Activated CD8-positive, alpha-beta memory T cell treated with anti-CD3 and anti-CD28 coated beads, Interleukin-2, amount 10 ng/mL, durations not matched to agents 7 days and 5 days (primary cell): ENCODE data around the gene ANKMY1. TPM values are rescaled to one million over a fixed set of nuclear protein-coding genes. Genes with fewer than 3 reads are reported as not detected.

Source experiments
- ATAC-seq: fragments of 150-1000 bp; cut with Tn5 transposase; one replicate; pipeline ENCODE4 v1.10.0; 2021; ENCODE audit warnings: moderate library complexity
- CTCF ChIA-PET: fragments of 350-600 bp; sonication (Branson Sonifier 250); formaldehyde crosslinking; loops from one replicate; lab custom pipeline; 2021; ENCODE audit warnings: antibody characterized with exemption; lab: Charles Lee
- DNase-seq: peaks from one replicate; pipeline ENCODE4 v3.0.0-alpha.2; 2020
- H3K27ac Mint-ChIP-seq: one replicate; pipeline ENCODE4 v1.8.0; 2021; ENCODE audit warnings: mild to moderate bottlenecking, mixed read lengths
- H3K27me3 Mint-ChIP-seq: one replicate; pipeline ENCODE4 v1.8.0; 2021; ENCODE audit warnings: mixed read lengths
- H3K36me3 Mint-ChIP-seq: one replicate; pipeline ENCODE4 v1.8.0; 2021; ENCODE audit warnings: mild to moderate bottlenecking, mixed read lengths
- H3K4me1 Mint-ChIP-seq: one replicate; pipeline ENCODE4 v1.8.0; 2021; ENCODE audit warnings: mixed read lengths
- H3K4me3 Mint-ChIP-seq: one replicate; pipeline ENCODE4 v1.8.0; 2021; ENCODE audit warnings: mild to moderate bottlenecking, moderate library complexity, mixed read lengths
- H3K9me3 Mint-ChIP-seq: one replicate; pipeline ENCODE4 v1.8.0; 2022; ENCODE audit warnings: low read depth, mixed read lengths
- total RNA-seq, 2 experiments: library from RNA; stranded (reverse); gene quantifications; one replicate each; pipeline ENCODE4 v1.2.3, GENCODE V29; 2021

Gene ANKMY1
- total RNA-seq, 2 experiments from 2014 or later: 21.3 to 33.5 TPM

- ATAC-seq (no peak), DNase-seq (no peak)
- no peak overlapping the region for H3K27ac Mint-ChIP-seq
- CTCF ChIA-PET: no interaction called here
- no peaks in the 10 kb centered on the region for H3K9me3 Mint-ChIP-seq
- peaks cover 2% of the 10 kb centered on the region for H3K4me1 Mint-ChIP-seq
- H3K4me3 Mint-ChIP-seq: no peak overlapping the region
- no peaks in the 10 kb centered on the region for H3K36me3 Mint-ChIP-seq
- peaks cover 16% of the 10 kb centered on the region for H3K27me3 Mint-ChIP-seq
Observed at GRCh38 chr2:240440251-240440650, 117.5 kb downstream of the ANKMY1 start.

DNA sequence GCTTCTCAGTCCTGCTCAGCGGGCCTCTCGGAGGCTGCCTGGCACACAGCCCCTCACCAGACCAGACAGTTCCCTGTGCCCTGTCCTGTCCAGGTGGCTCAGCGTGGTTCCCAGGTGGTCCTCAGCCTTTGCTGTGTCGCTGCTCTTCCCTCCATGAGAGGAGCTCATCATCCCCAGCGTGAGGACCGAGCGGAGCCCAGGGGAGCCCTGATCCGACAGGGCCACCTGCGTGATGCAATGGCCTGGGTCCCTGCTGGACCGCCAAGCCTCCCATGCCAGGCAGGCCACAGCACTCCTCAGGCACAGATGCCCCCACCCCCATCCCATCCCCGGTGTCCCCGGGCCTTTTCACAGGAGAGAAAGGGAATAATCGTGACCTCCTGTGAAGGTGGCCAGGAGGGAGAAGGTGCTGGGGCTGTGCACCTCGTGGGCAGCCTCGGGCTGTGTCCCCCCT, 118.1 kb downstream of the ANKMY1 start:
- ATAC-seq: no peak
- Mint-ChIP-seq H3K27me3 (peaks cover 16% of the 10 kb centered on the region), H3K27ac (no peak overlapping the region), H3K36me3 (no peaks in the 10 kb centered on the region), H3K4me1 (peaks cover 3% of the 10 kb centered on the region), H3K4me3 (no peak overlapping the region), H3K9me3 (no peaks in the 10 kb centered on the region)
- DNase-seq: no peak
- CTCF ChIA-PET: interaction anchor here (1.0 kb wide), 2 partner anchors 10 to 379 kb away, joined by 3 read pairs; no protein-coding TSS in a partner anchor

- Mint-ChIP-seq H3K9me3 (no peaks in the 10 kb centered on the region), H3K27me3 (peaks cover 16% of the 10 kb centered on the region), H3K36me3 (no peaks in the 10 kb centered on the region), H3K4me3 (no peak overlapping the region), H3K4me1 (peaks cover 5% of the 10 kb centered on the region), H3K27ac (no peak overlapping the region)
- CTCF ChIA-PET: interaction anchor here (1.0 to 1.1 kb wide), 5 partner anchors 11 to 378 kb away, joined by 3 to 4 read pairs (median 3); no protein-coding TSS in a partner anchor
- ATAC-seq (no peak), DNase-seq (no peak)
Observed at GRCh38 chr2:240438810-240439697, 118.7 kb downstream of the ANKMY1 start.

GRCh38 chr2:240437861-240438809, 119.7 kb downstream of the ANKMY1 start:
- peaks cover 5% of the 10 kb centered on the region for H3K4me1 Mint-ChIP-seq
- H3K27me3 Mint-ChIP-seq: peaks cover 16% of the 10 kb centered on the region
- DNase-seq (peak; percentile 70), ATAC-seq (peak; percentile 20)
- no peaks in the 10 kb centered on the region for H3K36me3 Mint-ChIP-seq
- no peaks in the 10 kb centered on the region for H3K9me3 Mint-ChIP-seq
- H3K27ac Mint-ChIP-seq: no peak overlapping the region
- CTCF ChIA-PET: interaction anchor here (0.6 to 1.1 kb wide), 5 partner anchors 10 to 217 kb away, joined by 3 to 4 read pairs (median 3); no protein-coding TSS in a partner anchor
- H3K4me3 Mint-ChIP-seq: no peak overlapping the region

GRCh38 chr2:240437551-240437860, 120.3 kb downstream of the ANKMY1 start:
- Mint-ChIP-seq H3K36me3 (no peaks in the 10 kb centered on the region), H3K27ac (no peak overlapping the region), H3K4me3 (no peak overlapping the region), H3K27me3 (peaks cover 16% of the 10 kb centered on the region), H3K4me1 (peaks cover 5% of the 10 kb centered on the region), H3K9me3 (no peaks in the 10 kb centered on the region)
- CTCF ChIA-PET: no interaction called here
- no peak for DNase-seq
- no peak for ATAC-seq

GRCh38 chr2:240436683-240437550, 120.9 kb downstream of the ANKMY1 start:
- no peaks in the 10 kb centered on the region for H3K9me3 Mint-ChIP-seq
- CTCF ChIA-PET: interaction anchor here (0.9 to 2.1 kb wide), 2 partner anchors 204 to 293 kb away, joined by 4 to 12 read pairs; no protein-coding TSS in a partner anchor
- ATAC-seq: no peak
- H3K27ac Mint-ChIP-seq: no peak overlapping the region
- DNase-seq: no peak
- peaks cover 16% of the 10 kb centered on the region for H3K27me3 Mint-ChIP-seq
- no peaks in the 10 kb centered on the region for H3K36me3 Mint-ChIP-seq
- peaks cover 5% of the 10 kb centered on the region for H3K4me1 Mint-ChIP-seq
- H3K4me3 Mint-ChIP-seq: no peak overlapping the region

DNA sequence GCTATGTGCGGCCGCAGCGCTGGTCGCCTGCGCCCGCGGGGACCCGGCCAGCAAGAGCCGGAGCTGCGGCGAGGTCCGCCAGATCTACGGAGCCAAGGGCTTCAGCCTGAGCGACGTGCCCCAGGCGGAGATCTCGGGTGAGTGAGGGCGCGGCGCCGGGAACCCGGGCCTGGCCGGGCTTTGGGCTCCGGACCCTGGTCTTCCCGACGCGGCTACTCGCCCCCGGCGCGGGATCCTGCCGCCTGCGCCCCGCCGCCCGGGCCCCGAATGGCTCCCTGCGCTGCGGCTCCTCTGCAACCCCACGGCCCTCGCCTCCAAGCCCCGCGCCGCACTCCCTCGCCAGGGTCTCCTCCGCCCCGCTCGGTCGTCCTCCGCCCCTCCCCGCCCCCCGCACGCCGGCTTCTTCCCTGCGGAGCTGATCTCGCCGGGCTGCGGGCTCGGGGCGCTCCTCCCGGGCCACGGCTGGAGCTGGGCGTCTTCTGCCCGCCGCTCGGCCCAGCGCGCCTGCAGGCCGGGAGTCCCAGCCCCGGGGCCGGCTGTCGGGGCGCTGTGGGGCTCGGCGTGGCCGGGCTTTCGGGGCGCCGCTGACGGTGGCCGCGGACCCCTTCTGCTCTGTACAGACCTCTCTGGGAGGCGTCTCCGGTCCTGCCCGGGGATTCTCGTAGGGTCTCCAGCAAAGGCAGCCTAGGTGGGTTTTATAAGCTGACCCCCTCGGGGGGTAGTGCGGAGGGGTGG, 121.7 kb downstream of the ANKMY1 start:
- H3K9me3 Mint-ChIP-seq: no peaks in the 10 kb centered on the region
- H3K27ac Mint-ChIP-seq: no peak overlapping the region

DNA sequence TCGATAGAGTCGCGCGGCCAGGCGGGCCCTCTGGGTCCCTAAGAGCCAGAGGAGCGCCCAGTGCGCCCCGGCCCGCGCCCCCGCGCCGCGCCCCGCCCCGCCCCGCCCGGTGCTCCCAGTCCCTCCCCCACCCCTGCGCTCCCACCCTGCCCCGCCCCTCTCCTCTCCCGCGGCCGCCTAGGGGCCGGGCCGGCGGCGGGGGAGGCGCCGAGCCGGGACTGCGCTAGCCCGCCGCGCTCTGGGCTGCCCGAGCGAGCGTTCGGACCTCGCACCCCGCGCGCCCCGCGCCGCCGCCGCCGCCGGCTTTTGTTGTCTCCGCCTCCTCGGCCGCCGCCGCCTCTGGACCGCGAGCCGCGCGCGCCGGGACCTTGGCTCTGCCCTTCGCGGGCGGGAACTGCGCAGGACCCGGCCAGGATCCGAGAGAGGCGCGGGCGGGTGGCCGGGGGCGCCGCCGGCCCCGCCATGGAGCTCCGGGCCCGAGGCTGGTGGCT, 122.3 kb downstream of the ANKMY1 start, which contains the start of gene GPC1:
Gene GPC1, plus strand, starts transcription at position 207 of the 491 bp plus-strand sequence. Its CDS starts 256 bp downstream, at position 463.
- CTCF ChIA-PET: interaction anchor here (2.1 kb wide), 1 partner anchor 203 kb away, joined by 12 read pairs; no protein-coding TSS in a partner anchor
- H3K27ac Mint-ChIP-seq: peak within 1 kb of the TSS; percentile 72

More for the DNA sequence above, 121.7 kb downstream of the ANKMY1 start:
- no peak overlapping the region for H3K4me3 Mint-ChIP-seq
- no peaks in the 10 kb centered on the region for H3K36me3 Mint-ChIP-seq
- H3K4me1 Mint-ChIP-seq: peaks cover 5% of the 10 kb centered on the region
- H3K27me3 Mint-ChIP-seq: peaks cover 16% of the 10 kb centered on the region
- DNase-seq: no peak
- CTCF ChIA-PET: interaction anchor here (0.9 to 2.1 kb wide), 2 partner anchors 203 to 292 kb away, joined by 4 to 12 read pairs; no protein-coding TSS in a partner anchor
- ATAC-seq: peak; percentile 2

GRCh38 chr2:240434728-240435456, 122.9 kb downstream of the ANKMY1 start:
- Mint-ChIP-seq H3K9me3 (no peaks in the 10 kb centered on the region), H3K36me3 (no peaks in the 10 kb centered on the region), H3K27me3 (peaks cover 16% of the 10 kb centered on the region), H3K4me1 (peaks cover 5% of the 10 kb centered on the region), H3K27ac (peak overlapping the region; percentile 72), H3K4me3 (peak overlapping the region; percentile 69)
- peak; percentile 86 for ATAC-seq
- DNase-seq: peak; percentile 94
- CTCF ChIA-PET: interaction anchor here (2.1 kb wide), 1 partner anchor 202 kb away, joined by 12 read pairs; no protein-coding TSS in a partner anchor

More for the DNA sequence above, 122.3 kb downstream of the ANKMY1 start, which contains the start of gene GPC1:
- no peaks in the 10 kb centered on the region for H3K9me3 Mint-ChIP-seq
- H3K36me3 Mint-ChIP-seq: no peaks in the 10 kb centered on the region
- DNase-seq: peak; percentile 75
- H3K4me3 Mint-ChIP-seq: peak within 1 kb of the TSS; percentile 69
- H3K27me3 Mint-ChIP-seq: peaks cover 16% of the 10 kb centered on the region
- ATAC-seq: peak; percentile 83
- peaks cover 5% of the 10 kb centered on the region for H3K4me1 Mint-ChIP-seq

DNA sequence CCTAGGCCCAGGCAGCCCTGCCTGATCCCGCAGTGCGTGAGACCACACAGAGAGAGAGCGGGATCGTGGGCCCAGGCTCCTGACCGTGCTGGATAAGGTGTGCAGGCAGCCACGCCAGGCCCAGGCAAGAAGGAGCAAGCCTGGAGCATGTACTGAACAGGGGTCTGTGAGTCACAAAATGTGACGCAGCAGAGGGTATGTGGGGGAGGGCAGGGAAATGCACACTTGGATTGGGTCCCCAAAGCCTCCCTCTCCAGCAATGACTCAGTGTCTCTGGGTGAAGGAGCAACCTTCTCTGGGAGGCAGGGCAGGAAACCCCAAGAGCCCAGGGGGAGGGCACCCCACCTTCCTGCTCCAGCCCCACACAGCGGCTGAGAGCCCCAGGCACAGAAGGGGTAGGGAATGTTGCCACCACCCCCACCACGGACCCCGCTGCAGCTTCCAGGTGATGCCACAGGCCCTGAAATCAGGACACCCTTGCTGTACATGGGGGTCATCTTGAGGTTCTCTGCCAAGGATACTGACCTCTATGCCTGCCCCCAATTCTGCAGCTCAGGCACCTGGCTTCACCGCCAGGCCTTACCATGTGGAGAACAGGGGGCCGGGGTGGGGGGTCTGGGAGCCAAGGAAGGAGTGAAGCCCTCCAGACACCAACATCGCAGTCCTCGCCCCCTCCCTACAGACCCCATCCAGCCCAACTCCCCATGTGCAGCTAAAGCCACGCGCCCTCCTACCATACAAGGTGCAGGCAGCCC, 123.6 kb downstream of the ANKMY1 start:
- peak overlapping the region; percentile 72 for H3K27ac Mint-ChIP-seq
- H3K4me3 Mint-ChIP-seq: peak overlapping the region; percentile 69
- no peak for ATAC-seq
- DNase-seq: no peak
- no peaks in the 10 kb centered on the region for H3K9me3 Mint-ChIP-seq
- H3K36me3 Mint-ChIP-seq: no peaks in the 10 kb centered on the region
- H3K27me3 Mint-ChIP-seq: peaks cover 16% of the 10 kb centered on the region
- CTCF ChIA-PET: no interaction called here
- H3K4me1 Mint-ChIP-seq: peaks cover 5% of the 10 kb centered on the region
